Right ventricle myocardium superior (tissue), 1 donor: Measurements from ENCODE around the gene DEAF1. TPM values are rescaled to one million over a fixed set of nuclear protein-coding genes. Genes with fewer than 3 reads are reported as not detected.
"Not testable (repeated sequence)": the region's sequence is repeated elsewhere in the genome, so short reads cannot be mapped to it uniquely, and the experiment has no call there.

ENCODE experiments used
- ATAC-seq: fragments of 200-7000 bp; cut with Tn5 transposase; one replicate; pipeline ENCODE4 v1.9.1; 2020; ENCODE audit warnings: mild to moderate bottlenecking; ENCODE audit not compliant: poor library complexity
- DNase-seq: peaks from one replicate; pipeline ENCODE4 v3.0.0-alpha.2; 2020
- intact Hi-C: fragments of 100-400 bp; cut with DNase I; formaldehyde crosslinking; loops from one replicate; pipeline ENCODE4 v1.11.2; 2022
- total RNA-seq: library from RNA; stranded (reverse); fragmentation: NEBNext Ultra II Directional; extraction: Animal tissue kit (Norgen Biotek cat#: 25700); gene quantifications from one replicate; pipeline ENCODE4 v1.2.1, GENCODE V29; 2021
- donor health status: DM: no; HTN: yes; CAD: no; lungs with severe emphysema.

DEAF1 gene
- total RNA-seq, 1 donor from 2014 or later = 22.1 TPM

- no peak for DNase-seq
- intact Hi-C loops = no loop called here
Measured at GRCh38 chr11:691710-692590, 3.1 kb downstream of the DEAF1 start.

GRCh38 chr11:690738-691633 lies 4.0 kb downstream of the DEAF1 start:
- ATAC-seq (no peak), DNase-seq (no peak)
- intact Hi-C loops = no loop called here

More at GRCh38 chr11:691710-692590, 3.1 kb downstream of the DEAF1 start:
- no peak for ATAC-seq

GRCh38 chr11:690244-690643 lies 4.8 kb downstream of the DEAF1 start:
- ATAC-seq, DNase-seq, intact Hi-C loops: not testable (repeated sequence)

- ATAC-seq (no peak), DNase-seq (no peak)
- intact Hi-C loops = no loop called here
Measured at GRCh38 chr11:689625-690024, 5.4 kb downstream of the DEAF1 start.

GRCh38 chr11:688681-689080 lies 6.3 kb downstream of the DEAF1 start:
- ATAC-seq = no peak
- no peak for DNase-seq
- intact Hi-C loops = no loop called here

GRCh38 chr11:687751-688150 lies 7.3 kb downstream of the DEAF1 start:
- ATAC-seq (no peak), DNase-seq (no peak)
- intact Hi-C loops = no loop called here

- intact Hi-C loops = no loop called here
- ATAC-seq (no peak), DNase-seq (no peak)
Measured at GRCh38 chr11:686451-687243, 8.4 kb downstream of the DEAF1 start.

- DNase-seq = no peak
- intact Hi-C loops = no loop called here
- ATAC-seq = no peak
Measured at GRCh38 chr11:680970-681369, 14.1 kb downstream of the DEAF1 start.

GRCh38 chr11:680476-680875 lies 14.5 kb downstream of the DEAF1 start:
- peak; percentile 71 for DNase-seq
- ATAC-seq = peak; percentile 91
- intact Hi-C loops = no loop called here

- intact Hi-C loops = no loop called here
- ATAC-seq = no peak
- DNase-seq = no peak
Measured at GRCh38 chr11:679271-680207, 15.5 kb downstream of the DEAF1 start.

- intact Hi-C loops = no loop called here
- ATAC-seq = no peak
- DNase-seq = no peak
Measured at GRCh38 chr11:678297-678696, 16.7 kb downstream of the DEAF1 start.

- no peak for DNase-seq
- intact Hi-C loops = no loop called here
Measured at GRCh38 chr11:674406-674805, 20.6 kb downstream of the DEAF1 start.

GRCh38 chr11:673866-674265 lies 21.2 kb downstream of the DEAF1 start:
- intact Hi-C loops = no loop called here
- no peak for ATAC-seq
- DNase-seq = no peak

More at GRCh38 chr11:674406-674805, 20.6 kb downstream of the DEAF1 start:
- ATAC-seq = no peak

- ATAC-seq (peak; percentile 77), DNase-seq (no peak)
- intact Hi-C loops = loop anchor here (10.0 kb wide), 1 partner anchor 59 kb away; no protein-coding TSS in a partner anchor
Measured at GRCh38 chr11:665704-666281, 29.2 kb downstream of the DEAF1 start.

- DNase-seq = no peak
- intact Hi-C loops = loop anchor here (10.0 kb wide), 1 partner anchor 60 kb away; no protein-coding TSS in a partner anchor
Measured at GRCh38 chr11:665062-665703, 29.8 kb downstream of the DEAF1 start.

GRCh38 chr11:662689-663274 lies 32.2 kb downstream of the DEAF1 start:
- intact Hi-C loops = loop anchor here (10.0 kb wide), 1 partner anchor 62 kb away; no protein-coding TSS in a partner anchor
- ATAC-seq = peak; percentile 69
- peak; percentile 78 for DNase-seq

More at GRCh38 chr11:665062-665703, 29.8 kb downstream of the DEAF1 start:
- no peak for ATAC-seq
